Aorta (tissue), 5 donors: ENCODE results near the gene RANBP10. TPM values are rescaled to one million over a fixed set of nuclear protein-coding genes. Genes with fewer than 3 reads are reported as not detected.
A peak's percentile ranks its signal among the peaks of the same experiment; 100 is the strongest.
"Not testable (repeated sequence)": the region's sequence is repeated elsewhere in the genome, so short reads cannot be mapped to it uniquely, and the experiment has no call there.

ENCODE experiments used
- ATAC-seq: fragments of 200-7000 bp; cut with Tn5 transposase; one replicate; pipeline ENCODE4 v1.9.1; 2022; ENCODE audit warnings: moderate library complexity; ENCODE audit not compliant: low FRiP score
- DNase-seq, 2 donors: peaks; one replicate each; pipeline ENCODE4 v3.0.0-alpha.2; 2020
- H3K27ac ChIP-seq, 2 donors: one replicate each; pipeline ENCODE4 v1.5.1; 2013; ENCODE audit warnings: low read length in 2 of 2, mild to moderate bottlenecking in 2 of 2, moderate library complexity in 2 of 2, control low read depth in 1 of 2, inconsistent platforms in 1 of 2, low read depth in 1 of 2
- H3K27me3 ChIP-seq, 2 donors: one replicate each; pipeline ENCODE4 v1.6.1; 2013; ENCODE audit warnings: control low read depth in 1 of 2, low read length in 1 of 2, mild to moderate bottlenecking in 1 of 2, moderate library complexity in 1 of 2; ENCODE audit not compliant: insufficient read depth in 2 of 2, control insufficient read depth in 1 of 2
- H3K36me3 ChIP-seq, 2 donors: one replicate each; pipeline ENCODE4 v1.6.1; 2013; ENCODE audit warnings: control low read depth in 1 of 2, low read length in 1 of 2, mild to moderate bottlenecking in 1 of 2; ENCODE audit not compliant: insufficient read depth in 2 of 2, control insufficient read depth in 1 of 2
- H3K4me1 ChIP-seq, 2 donors: one replicate each; pipeline ENCODE4 v1.6.1; 2013; ENCODE audit warnings: low read length in 2 of 2, control low read depth in 1 of 2, mild to moderate bottlenecking in 1 of 2, moderate library complexity in 1 of 2; ENCODE audit not compliant: insufficient read depth in 2 of 2, control insufficient read depth in 1 of 2
- H3K4me3 ChIP-seq, 2 donors: one replicate each; pipeline ENCODE4 v1.5.1; 2013; ENCODE audit warnings: low read length in 2 of 2, control low read depth in 1 of 2, mild to moderate bottlenecking in 1 of 2
- H3K9me3 ChIP-seq: one replicate; pipeline ENCODE4 v1.6.1; 2013; ENCODE audit warnings: mild to moderate bottlenecking, low read length; ENCODE audit not compliant: control insufficient read depth
- WGBS, 2 donors: extraction: QIAGEN DNeasy Blood & Tissue Kit; methylation state at CpG; one replicate each; pipeline ENCODE4 v1.1.7; 2013; 5-methylcytosine and 5-hydroxymethylcytosine counted together
- intact Hi-C, 2 donors: fragments of 100-400 bp; cut with DNase I; formaldehyde crosslinking; loops; one replicate each; pipeline versions ENCODE4 v1.14.2 to v1.15.0; 2022
- polyA plus RNA-seq, 2 donors: library from polyadenylated mRNA; stranded (reverse); fragments of 200-250 nt; gene quantifications; one replicate each; pipeline ENCODE4 v1.2.3, GENCODE V29; 2013
- total RNA-seq, 2 donors: library from RNA; stranded (reverse); fragmentation: NEBNext Ultra II Directional; extraction: Animal tissue kit (Norgen Biotek cat#: 25700); gene quantifications; one replicate each; pipeline ENCODE4 v1.2.1, GENCODE V29; 2021
- donor health status: healthy with polysubstance abuse.
- donor health status: Bipolar disorder and iron deficiency.
- donor health status: DM: no; HTN: no; CAD: no.
- donor health status: DM: no; HTN: no; CAD: no.
- donor health status: DM: yes; HTN: yes; CAD: no.

Gene RANBP10
- total and polyA plus RNA-seq, 4 donors, result 5.5 to 21.6 (median 14.8) TPM

GRCh38 chr16:67701420-67701819, 104.9 kb downstream of the RANBP10 start:
- Histone ChIP-seq H3K4me3 (no peak overlapping the region), H3K27ac (no peak overlapping the region), H3K4me1 (no peaks in the 10 kb centered on the region), H3K27me3 (no peaks in the 10 kb centered on the region), H3K9me3 (no peaks in the 10 kb centered on the region), H3K36me3 (no peaks in the 10 kb centered on the region)
- no peak for DNase-seq
- intact Hi-C loops, result no loop called here
- 88 to 93% methylated on average over 1 of the region's 1 CpG for WGBS, 2 donors
- no peak for ATAC-seq

DNA sequence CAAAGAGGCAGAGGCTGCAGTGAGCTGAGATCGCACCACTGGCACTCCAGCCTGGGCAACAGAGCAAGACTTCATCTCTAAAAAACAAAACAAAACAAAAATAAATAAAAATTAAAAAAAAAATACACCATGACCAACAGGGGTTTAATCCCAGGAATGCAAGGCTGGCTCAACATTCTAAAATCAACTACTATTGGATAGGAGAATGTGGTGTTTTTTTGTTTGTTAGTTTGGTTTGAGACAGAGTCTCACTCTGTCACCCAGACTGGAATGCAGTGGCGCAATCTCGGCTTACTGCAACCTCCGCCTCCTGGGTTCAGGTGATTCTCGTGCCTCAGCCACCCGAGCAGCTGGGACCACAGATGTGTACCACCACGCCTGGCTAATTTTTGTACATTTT, 107.1 kb downstream of the RANBP10 start:
- Histone ChIP-seq H3K27ac (no peak overlapping the region), H3K4me1 (no peaks in the 10 kb centered on the region), H3K4me3 (no peak overlapping the region), H3K36me3 (no peaks in the 10 kb centered on the region), H3K9me3 (no peaks in the 10 kb centered on the region), H3K27me3 (no peaks in the 10 kb centered on the region)
- 97 to 98% methylated on average over 7 of the region's 7 CpGs for WGBS, 2 donors
- no peak for DNase-seq
- intact Hi-C loops, result no loop called here
- no peak for ATAC-seq

GRCh38 chr16:67697422-67698185, 108.8 kb downstream of the RANBP10 start:
- Histone ChIP-seq H3K27ac (no peak overlapping the region), H3K4me1 (no peaks in the 10 kb centered on the region), H3K9me3 (no peaks in the 10 kb centered on the region), H3K27me3 (no peaks in the 10 kb centered on the region), H3K4me3 (no peak overlapping the region), H3K36me3 (no peaks in the 10 kb centered on the region)
- 83 to 97% methylated on average over 4 of the region's 4 CpGs for WGBS, 2 donors
- DNase-seq (no peak), ATAC-seq (no peak)
- intact Hi-C loops, result no loop called here

GRCh38 chr16:67694611-67695010, 111.7 kb downstream of the RANBP10 start:
- Histone ChIP-seq H3K27me3 (no peaks in the 10 kb centered on the region), H3K36me3 (no peaks in the 10 kb centered on the region), H3K27ac (no peak overlapping the region), H3K4me1 (no peaks in the 10 kb centered on the region), H3K9me3 (no peaks in the 10 kb centered on the region), H3K4me3 (no peak overlapping the region)
- DNase-seq (no peak), ATAC-seq (no peak)
- intact Hi-C loops, result no loop called here
- 73 to 74% methylated on average over 2 of the region's 2 CpGs for WGBS, 2 donors

DNA sequence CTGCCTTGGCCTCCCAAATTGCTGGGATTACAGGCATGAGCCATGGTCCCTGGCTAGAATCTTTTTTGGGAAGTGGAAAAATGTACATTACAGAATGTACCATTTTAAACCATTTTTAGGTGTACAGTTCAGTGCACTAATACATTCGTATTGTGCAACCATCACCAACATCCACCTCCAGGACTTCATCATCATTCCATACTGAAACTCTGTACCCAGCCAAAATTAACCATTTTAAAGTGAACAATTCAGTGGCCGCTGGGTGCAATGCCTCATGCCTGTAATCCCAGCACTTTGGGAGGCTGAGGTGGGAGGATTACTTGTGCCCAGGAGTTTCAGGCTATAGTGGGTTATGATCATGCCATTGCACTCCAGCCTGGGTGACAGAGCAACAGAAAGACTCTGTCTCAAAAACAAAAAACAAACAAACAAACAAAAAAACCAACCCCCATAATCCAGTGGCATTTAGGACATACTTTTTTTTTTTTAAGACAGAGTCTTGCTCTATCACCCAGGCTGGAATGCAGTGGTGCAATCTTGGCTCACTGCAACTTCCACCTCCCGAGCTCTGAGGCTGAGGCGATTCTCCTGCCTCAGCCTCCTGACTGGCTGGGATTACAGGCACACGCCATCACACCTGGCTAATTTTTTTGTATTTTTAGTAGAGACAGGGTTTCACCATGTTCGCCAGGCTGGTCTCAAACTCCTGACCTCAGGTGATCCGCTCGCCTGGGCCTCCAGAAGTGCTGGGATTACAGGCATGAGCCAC, 112.7 kb downstream of the RANBP10 start:
- intact Hi-C loops, H3K36me3 ChIP-seq, H3K4me3 ChIP-seq, H3K9me3 ChIP-seq, ATAC-seq, H3K27me3 ChIP-seq, H3K27ac ChIP-seq, DNase-seq, H3K4me1 ChIP-seq: not testable (repeated sequence)
- 93 to 96% methylated on average over 8 of the region's 8 CpGs for WGBS, 2 donors

DNA sequence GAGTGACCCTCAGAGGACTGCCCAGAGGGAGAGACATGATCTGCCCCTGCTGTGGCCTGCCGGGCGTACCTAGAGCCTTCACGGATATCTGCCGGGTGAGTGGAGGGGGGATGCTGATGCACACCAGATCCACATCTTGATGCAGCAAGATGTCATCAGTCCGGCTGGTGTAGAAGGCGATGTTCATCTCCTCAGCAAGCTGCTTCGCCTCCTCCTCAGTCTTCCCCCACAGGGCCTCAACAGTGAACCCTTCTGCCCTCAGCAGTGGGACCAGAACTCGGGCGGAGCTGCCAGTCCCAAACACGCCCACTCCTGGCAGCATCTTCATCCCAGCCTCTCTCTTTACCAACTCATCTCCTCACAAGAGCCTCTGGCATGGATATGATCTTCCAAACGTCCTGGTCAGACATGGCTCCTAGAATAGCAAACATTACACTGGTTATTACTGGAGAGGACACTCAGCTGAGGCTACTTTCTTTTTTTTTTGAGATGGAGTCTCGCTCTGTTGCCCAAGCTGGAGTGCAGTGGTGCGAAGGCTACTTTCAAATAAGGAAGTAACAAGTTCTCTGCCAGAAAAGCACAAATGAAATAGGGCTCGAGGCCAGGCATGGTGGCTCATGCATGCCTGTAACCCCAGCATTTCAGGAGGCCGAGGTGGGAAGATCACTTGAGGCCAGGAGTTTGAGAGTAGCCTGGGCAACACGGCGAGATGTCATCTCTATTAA, 120.8 kb downstream of the RANBP10 start:
- Histone ChIP-seq H3K9me3 (no peaks in the 10 kb centered on the region), H3K4me3 (no peak overlapping the region), H3K27ac (no peak overlapping the region), H3K4me1 (no peaks in the 10 kb centered on the region), H3K36me3 (peaks cover 2 to 6% of the 10 kb centered on the region in 2 donors), H3K27me3 (no peaks in the 10 kb centered on the region)
- 87% methylated on average over 17 of the region's 17 CpGs for WGBS, 2 donors
- ATAC-seq (peak; percentile 15), DNase-seq (no peak)
- intact Hi-C loops, result no loop called here

DNA sequence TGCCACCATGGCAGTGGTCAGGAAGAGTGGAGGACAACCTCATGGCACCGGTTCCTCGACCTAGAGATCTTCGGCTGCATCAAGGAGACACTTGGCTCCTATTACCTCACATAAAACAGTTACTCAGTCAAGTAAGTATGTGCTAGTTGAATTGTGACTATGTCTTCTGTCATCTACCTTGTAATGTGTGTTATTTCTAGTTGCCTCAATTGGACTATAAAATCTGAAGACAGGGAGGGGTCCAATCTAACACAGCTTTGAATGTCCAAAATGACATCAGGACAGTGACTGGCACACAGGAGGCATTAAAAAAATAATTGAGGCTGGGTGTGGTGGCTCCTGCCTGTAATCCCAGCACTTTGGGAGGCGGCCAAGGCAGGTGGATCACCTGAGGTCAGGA, 122.6 kb downstream of the RANBP10 start:
- Histone ChIP-seq H3K9me3 (no peaks in the 10 kb centered on the region), H3K27ac (no peak overlapping the region), H3K4me1 (no peaks in the 10 kb centered on the region), H3K36me3 (peaks cover 2 to 6% of the 10 kb centered on the region in 2 donors), H3K27me3 (no peaks in the 10 kb centered on the region), H3K4me3 (no peak overlapping the region)
- DNase-seq (no peak), ATAC-seq (no peak)
- WGBS, 2 donors, result 93 to 96% methylated on average over 4 of the region's 4 CpGs
- intact Hi-C loops, result no loop called here

- 92% methylated on average over 10 of the region's 10 CpGs for WGBS, 2 donors
- intact Hi-C loops, result no loop called here
- DNase-seq, result no peak
- no peak for ATAC-seq
- Histone ChIP-seq H3K4me3 (no peak overlapping the region), H3K9me3 (no peaks in the 10 kb centered on the region), H3K27me3 (no peaks in the 10 kb centered on the region), H3K27ac (no peak overlapping the region), H3K4me1 (no peaks in the 10 kb centered on the region), H3K36me3 (peaks cover 2 to 6% of the 10 kb centered on the region in 2 donors)
Observed at GRCh38 chr16:67679935-67680897, 126.1 kb downstream of the RANBP10 start.
